ENCODE measurements around the gene ATP9B.

The ATP9B gene

GRCh38 chr18:79314838-79315388, 245.7 kb downstream of the ATP9B start:
- no peak overlapping the region for H3K27ac ChIP-seq (ENCODE audit: low read depth in 2 of 2, low read length in 2 of 2)
- no peaks in the 10 kb centered on the region for H3K27me3 ChIP-seq (ENCODE audit: control insufficient read depth in 2 of 2, insufficient read depth in 2 of 2, low read length in 2 of 2)
- H3K9ac ChIP-seq (ENCODE audit: low read depth in 1 of 2, low read length in 2 of 2): no peak overlapping the region
- no peaks in the 10 kb centered on the region for H3K9me3 ChIP-seq (ENCODE audit: control insufficient read depth in 2 of 2, low read length in 2 of 2)
- no peaks in the 10 kb centered on the region for H3K4me1 ChIP-seq (ENCODE audit: control insufficient read depth in 2 of 2, insufficient read depth in 2 of 2, low read length in 2 of 2)
- no peak overlapping the region for H3K4me3 ChIP-seq (ENCODE audit: low read length in 2 of 2)
- peaks cover 13 to 19% of the 10 kb centered on the region in 2 donors for H3K36me3 ChIP-seq (ENCODE audit: control insufficient read depth in 2 of 2, insufficient read depth in 2 of 2, low read length in 2 of 2)

DNA sequence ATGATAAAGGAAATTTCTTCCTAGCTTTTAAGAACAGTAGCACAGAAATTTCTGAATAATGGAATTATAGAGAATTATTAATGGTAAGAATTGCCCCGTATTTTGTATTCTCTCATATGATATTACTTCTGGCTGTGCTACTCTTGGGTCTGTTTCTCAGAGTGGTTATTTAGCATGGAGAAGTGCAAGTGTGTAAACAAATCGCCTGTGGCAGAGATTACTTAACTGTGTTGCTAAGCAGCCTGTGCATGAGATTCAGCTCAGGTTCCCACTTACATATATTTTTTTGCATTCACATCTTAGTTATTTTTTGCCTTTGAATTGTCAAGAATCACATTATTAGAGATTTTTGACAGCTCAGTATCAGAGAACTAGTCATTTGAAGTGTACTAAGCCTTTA, 246.4 kb downstream of the ATP9B start:
- Histone ChIP-seq H3K9me3 (ENCODE audit: control insufficient read depth in 2 of 2, low read length in 2 of 2) (no peaks in the 10 kb centered on the region), H3K4me3 (ENCODE audit: low read length in 2 of 2) (no peak overlapping the region), H3K9ac (ENCODE audit: low read depth in 1 of 2, low read length in 2 of 2) (no peak overlapping the region), H3K4me1 (ENCODE audit: control insufficient read depth in 2 of 2, insufficient read depth in 2 of 2, low read length in 2 of 2) (no peaks in the 10 kb centered on the region), H3K27me3 (ENCODE audit: control insufficient read depth in 2 of 2, insufficient read depth in 2 of 2, low read length in 2 of 2) (no peaks in the 10 kb centered on the region), H3K36me3 (ENCODE audit: control insufficient read depth in 2 of 2, insufficient read depth in 2 of 2, low read length in 2 of 2) (peaks cover 13 to 19% of the 10 kb centered on the region in 2 donors), H3K27ac (ENCODE audit: low read depth in 2 of 2, low read length in 2 of 2) (no peak overlapping the region)

- Histone ChIP-seq H3K4me1 (ENCODE audit: control insufficient read depth in 2 of 2, insufficient read depth in 2 of 2, low read length in 2 of 2) (no peaks in the 10 kb centered on the region), H3K9ac (ENCODE audit: low read depth in 1 of 2, low read length in 2 of 2) (no peak overlapping the region), H3K9me3 (ENCODE audit: control insufficient read depth in 2 of 2, low read length in 2 of 2) (no peaks in the 10 kb centered on the region), H3K27ac (ENCODE audit: low read depth in 2 of 2, low read length in 2 of 2) (no peak overlapping the region), H3K36me3 (ENCODE audit: control insufficient read depth in 2 of 2, insufficient read depth in 2 of 2, low read length in 2 of 2) (peaks cover 5 to 9% of the 10 kb centered on the region in 2 donors), H3K27me3 (ENCODE audit: control insufficient read depth in 2 of 2, insufficient read depth in 2 of 2, low read length in 2 of 2) (no peaks in the 10 kb centered on the region), H3K4me3 (ENCODE audit: low read length in 2 of 2) (no peak overlapping the region)
These were observed 248.5 kb downstream of the ATP9B start for GRCh38 chr18:79317703-79318102.

GRCh38 chr18:79318142-79318673, 249.0 kb downstream of the ATP9B start:
- H3K9ac ChIP-seq (ENCODE audit: low read depth in 1 of 2, low read length in 2 of 2): no peak overlapping the region
- H3K27me3 ChIP-seq (ENCODE audit: control insufficient read depth in 2 of 2, insufficient read depth in 2 of 2, low read length in 2 of 2): no peaks in the 10 kb centered on the region
- H3K36me3 ChIP-seq (ENCODE audit: control insufficient read depth in 2 of 2, insufficient read depth in 2 of 2, low read length in 2 of 2): peaks cover 4 to 5% of the 10 kb centered on the region in 2 donors
- H3K9me3 ChIP-seq (ENCODE audit: control insufficient read depth in 2 of 2, low read length in 2 of 2): no peaks in the 10 kb centered on the region
- no peaks in the 10 kb centered on the region for H3K4me1 ChIP-seq (ENCODE audit: control insufficient read depth in 2 of 2, insufficient read depth in 2 of 2, low read length in 2 of 2)
- no peak overlapping the region for H3K4me3 ChIP-seq (ENCODE audit: low read length in 2 of 2)
- no peak overlapping the region for H3K27ac ChIP-seq (ENCODE audit: low read depth in 2 of 2, low read length in 2 of 2)

GRCh38 chr18:79320216-79320850, 251.1 kb downstream of the ATP9B start:
- Histone ChIP-seq H3K4me1 (ENCODE audit: control insufficient read depth in 2 of 2, insufficient read depth in 2 of 2, low read length in 2 of 2) (no peaks in the 10 kb centered on the region), H3K27me3 (ENCODE audit: control insufficient read depth in 2 of 2, insufficient read depth in 2 of 2, low read length in 2 of 2) (no peaks in the 10 kb centered on the region), H3K9ac (ENCODE audit: low read depth in 1 of 2, low read length in 2 of 2) (no peak overlapping the region), H3K36me3 (ENCODE audit: control insufficient read depth in 2 of 2, insufficient read depth in 2 of 2, low read length in 2 of 2) (peaks cover 4 to 5% of the 10 kb centered on the region in 2 donors), H3K27ac (ENCODE audit: low read depth in 2 of 2, low read length in 2 of 2) (no peak overlapping the region), H3K9me3 (ENCODE audit: control insufficient read depth in 2 of 2, low read length in 2 of 2) (no peaks in the 10 kb centered on the region), H3K4me3 (ENCODE audit: low read length in 2 of 2) (no peak overlapping the region)

GRCh38 chr18:79321625-79322405, 252.6 kb downstream of the ATP9B start:
- no peaks in the 10 kb centered on the region for H3K27me3 ChIP-seq (ENCODE audit: control insufficient read depth in 2 of 2, insufficient read depth in 2 of 2, low read length in 2 of 2)
- no peak overlapping the region for H3K9ac ChIP-seq (ENCODE audit: low read depth in 1 of 2, low read length in 2 of 2)
- H3K4me1 ChIP-seq (ENCODE audit: control insufficient read depth in 2 of 2, insufficient read depth in 2 of 2, low read length in 2 of 2): no peaks in the 10 kb centered on the region
- no peaks in the 10 kb centered on the region for H3K9me3 ChIP-seq (ENCODE audit: control insufficient read depth in 2 of 2, low read length in 2 of 2)
- H3K4me3 ChIP-seq (ENCODE audit: low read length in 2 of 2): no peak overlapping the region
- H3K36me3 ChIP-seq (ENCODE audit: control insufficient read depth in 2 of 2, insufficient read depth in 2 of 2, low read length in 2 of 2): peaks cover 3% of the 10 kb centered on the region in 2 donors
- no peak overlapping the region for H3K27ac ChIP-seq (ENCODE audit: low read depth in 2 of 2, low read length in 2 of 2)

DNA sequence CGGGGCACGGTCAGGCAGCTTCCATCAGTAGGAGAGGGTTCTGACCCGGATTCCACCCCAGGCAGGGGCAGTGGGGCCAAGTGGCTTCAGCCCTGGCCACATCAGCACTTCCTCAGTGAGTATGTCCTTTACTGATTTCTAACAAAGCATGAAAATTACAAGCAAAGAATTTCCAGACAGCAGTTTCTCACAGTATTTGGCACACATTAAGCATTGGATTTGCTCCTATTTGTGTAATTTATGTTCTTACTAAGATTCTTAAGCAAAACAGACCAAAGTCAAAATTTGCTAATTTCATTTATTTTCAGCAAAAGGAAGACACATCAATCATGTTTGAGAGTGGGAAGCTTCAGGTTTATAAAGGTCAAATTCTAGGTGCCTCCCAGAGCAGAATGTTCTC, 253.2 kb downstream of the ATP9B start:
- no peaks in the 10 kb centered on the region for H3K27me3 ChIP-seq (ENCODE audit: control insufficient read depth in 2 of 2, insufficient read depth in 2 of 2, low read length in 2 of 2)
- no peak overlapping the region for H3K27ac ChIP-seq (ENCODE audit: low read depth in 2 of 2, low read length in 2 of 2)
- H3K4me1 ChIP-seq (ENCODE audit: control insufficient read depth in 2 of 2, insufficient read depth in 2 of 2, low read length in 2 of 2): no peaks in the 10 kb centered on the region

GRCh38 chr18:79323471-79323870, 254.3 kb downstream of the ATP9B start:
- Histone ChIP-seq H3K4me3 (ENCODE audit: low read length in 2 of 2) (no peak overlapping the region), H3K27ac (ENCODE audit: low read depth in 2 of 2, low read length in 2 of 2) (no peak overlapping the region), H3K27me3 (ENCODE audit: control insufficient read depth in 2 of 2, insufficient read depth in 2 of 2, low read length in 2 of 2) (no peaks in the 10 kb centered on the region), H3K36me3 (ENCODE audit: control insufficient read depth in 2 of 2, insufficient read depth in 2 of 2, low read length in 2 of 2) (peaks cover 3% of the 10 kb centered on the region in 2 donors), H3K4me1 (ENCODE audit: control insufficient read depth in 2 of 2, insufficient read depth in 2 of 2, low read length in 2 of 2) (no peaks in the 10 kb centered on the region), H3K9me3 (ENCODE audit: control insufficient read depth in 2 of 2, low read length in 2 of 2) (peaks cover 0 to 2% of the 10 kb centered on the region in 2 donors), H3K9ac (ENCODE audit: low read depth in 1 of 2, low read length in 2 of 2) (no peak overlapping the region)

More for the DNA sequence above, 253.2 kb downstream of the ATP9B start:
- Histone ChIP-seq H3K4me3 (ENCODE audit: low read length in 2 of 2) (no peak overlapping the region), H3K36me3 (ENCODE audit: control insufficient read depth in 2 of 2, insufficient read depth in 2 of 2, low read length in 2 of 2) (peaks cover 3% of the 10 kb centered on the region in 2 donors), H3K9ac (ENCODE audit: low read depth in 1 of 2, low read length in 2 of 2) (no peak overlapping the region), H3K9me3 (ENCODE audit: control insufficient read depth in 2 of 2, low read length in 2 of 2) (no peaks in the 10 kb centered on the region)

DNA sequence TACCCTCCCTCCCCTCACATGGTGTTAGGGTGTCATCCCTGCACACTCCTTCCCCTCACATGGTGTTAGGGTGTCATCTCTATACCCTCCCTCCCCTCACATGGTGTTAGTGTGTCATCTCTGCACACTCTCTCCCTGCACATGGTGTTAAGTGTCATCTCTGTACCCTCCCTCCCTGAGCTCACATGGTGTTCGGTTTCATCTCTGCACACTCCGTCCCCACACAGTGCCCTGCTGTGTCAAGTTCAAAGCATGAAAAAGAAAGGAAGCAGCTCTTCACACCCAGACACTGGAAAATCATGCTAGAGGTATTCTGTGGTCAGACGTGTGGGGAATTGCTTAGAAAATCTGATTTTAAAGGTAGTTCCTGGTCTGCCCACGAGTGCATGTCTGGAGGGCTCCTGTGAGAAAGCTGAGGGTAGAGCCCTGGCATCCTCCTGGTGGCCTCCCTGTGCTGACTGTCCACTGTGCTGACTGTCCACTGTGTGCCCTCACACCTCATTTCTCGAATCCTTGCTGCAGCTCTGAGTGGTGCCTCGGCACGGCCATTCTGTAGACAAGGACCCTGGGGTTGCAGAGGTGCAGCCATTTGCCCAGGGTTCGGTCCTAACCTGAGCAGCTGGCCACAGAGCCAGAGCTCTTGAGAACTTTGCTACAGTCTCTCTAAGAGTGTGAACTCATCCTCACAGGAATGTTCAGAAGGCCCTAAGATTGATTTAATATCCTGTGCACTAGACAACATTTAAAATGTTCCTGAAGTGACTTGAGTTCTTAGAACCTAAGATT, 257.4 kb downstream of the ATP9B start:
- Histone ChIP-seq H3K4me3 (ENCODE audit: low read length in 2 of 2) (no peak overlapping the region), H3K4me1 (ENCODE audit: control insufficient read depth in 2 of 2, insufficient read depth in 2 of 2, low read length in 2 of 2) (no peaks in the 10 kb centered on the region), H3K36me3 (ENCODE audit: control insufficient read depth in 2 of 2, insufficient read depth in 2 of 2, low read length in 2 of 2) (peaks cover 3 to 20% of the 10 kb centered on the region in 2 donors), H3K27me3 (ENCODE audit: control insufficient read depth in 2 of 2, insufficient read depth in 2 of 2, low read length in 2 of 2) (no peaks in the 10 kb centered on the region), H3K27ac (ENCODE audit: low read depth in 2 of 2, low read length in 2 of 2) (no peak overlapping the region), H3K9me3 (ENCODE audit: control insufficient read depth in 2 of 2, low read length in 2 of 2) (peaks cover 0 to 2% of the 10 kb centered on the region in 2 donors), H3K9ac (ENCODE audit: low read depth in 1 of 2, low read length in 2 of 2) (peak overlapping the region in 1 of 2 donors; percentile 17)

All from mucosa of rectum (tissue), 2 donors.